ENCODE measurements around the gene PGAM4.
"Not testable (repeated sequence)": the region's sequence is repeated elsewhere in the genome, so short reads cannot be mapped to it uniquely, and the experiment has no call there.

PGAM4 gene

DNA sequence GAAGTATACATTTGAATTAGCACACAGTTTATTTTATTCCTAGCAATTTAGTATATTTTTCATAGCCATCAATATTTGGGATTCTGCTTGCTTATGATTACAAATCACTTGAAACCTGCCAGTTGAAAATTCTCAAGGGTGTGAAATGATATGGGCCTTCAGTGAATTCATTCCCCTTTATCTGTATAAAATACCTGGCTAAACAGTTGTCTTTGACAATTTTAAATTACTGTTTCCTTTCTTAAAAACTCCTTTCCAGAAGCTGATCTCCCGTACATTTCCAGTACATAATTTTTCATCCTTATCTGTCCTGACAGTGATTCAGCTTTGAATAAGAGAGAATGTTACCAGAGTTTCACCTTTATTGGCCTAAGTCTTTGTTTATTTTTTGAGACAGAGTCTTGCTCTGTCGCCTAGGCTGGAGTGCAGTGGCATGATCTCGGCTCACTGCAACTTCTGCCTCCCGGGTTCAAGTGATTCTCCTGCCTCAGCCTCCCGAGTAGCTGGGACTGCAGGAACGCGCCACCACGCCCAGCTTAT, 45.0 kb downstream of the PGAM4 start:
- DNase-seq = no peak

DNA sequence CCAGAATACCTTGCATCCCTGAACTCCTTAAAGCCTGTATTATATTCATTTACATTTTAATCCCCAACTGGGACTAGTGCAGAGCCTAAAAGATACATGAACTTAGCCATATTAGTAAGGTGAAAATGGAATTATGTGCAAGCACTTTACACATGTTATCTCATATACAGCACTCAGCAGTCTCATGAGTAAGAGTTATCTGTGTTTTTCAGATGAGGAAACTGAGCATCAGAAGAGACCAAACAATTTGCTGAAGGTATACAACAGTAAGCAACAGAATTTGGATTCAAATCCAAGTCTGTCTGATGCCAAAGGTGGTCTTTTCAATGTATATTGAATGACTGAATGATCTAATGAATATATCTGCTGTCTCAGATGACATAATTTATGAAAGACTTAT, 46.7 kb downstream of the PGAM4 start:
- no peak for DNase-seq

DNA sequence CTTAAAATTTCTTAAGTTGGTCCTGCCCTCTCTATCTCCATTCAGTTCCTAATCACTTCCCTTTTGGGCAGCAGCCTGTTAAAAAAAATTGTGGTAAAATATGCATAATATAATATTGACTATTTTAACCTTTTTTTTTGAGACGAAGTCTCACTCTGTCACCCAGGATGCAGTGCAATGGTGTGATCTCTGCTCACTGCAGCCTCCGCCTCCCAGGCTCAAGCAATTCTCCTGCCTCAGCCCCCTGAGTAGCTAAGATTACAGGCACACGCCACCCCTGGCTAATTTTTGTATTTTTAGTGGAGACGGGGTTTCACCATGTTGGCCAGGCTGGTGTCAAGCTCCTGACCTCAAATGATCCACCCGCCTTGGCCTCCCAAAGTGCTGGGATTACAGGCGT, 50.1 kb downstream of the PGAM4 start:
- DNase-seq = not testable (repeated sequence)

DNA sequence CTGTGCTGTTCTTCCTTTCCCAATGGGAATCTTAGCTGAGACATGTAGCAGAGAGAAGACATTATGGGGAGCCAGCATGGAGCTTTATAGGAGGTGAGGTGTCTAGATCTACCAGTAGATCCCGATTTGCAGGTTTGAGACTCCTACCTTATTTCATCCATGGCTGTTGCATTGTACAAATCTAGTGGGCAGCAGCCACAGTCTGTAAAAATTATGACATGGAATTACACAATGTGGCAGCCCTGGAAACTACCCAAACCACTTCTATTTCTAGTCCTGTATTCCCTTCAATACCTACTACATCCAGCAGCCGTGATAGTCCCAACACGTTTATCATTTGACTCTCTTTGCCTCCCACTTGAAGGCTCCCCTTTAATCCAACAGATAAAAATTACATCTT, 50.9 kb downstream of the PGAM4 start:
- no peak for DNase-seq
